ENCODE data around the gene ATG7.

The ATG7 gene

GRCh38 chr3:11371747-11372146 is 99.5 kb downstream of the ATG7 start:
- TF ChIP-seq CTCF (IDR thresholded peaks at IDR 0.05; ENCODE audit: low read depth, low read length): no peak
- Histone ChIP-seq H3K27ac (no peak overlapping the region), H3K36me3 (no peaks in the 10 kb centered on the region; the same call in 1 of the 2 replicates), H3K9me3 (ENCODE audit: severe bottlenecking) (no peaks in the 10 kb centered on the region), H3K4me3 (ENCODE audit: low read depth, low read length) (no peak overlapping the region), H3K27me3 (ENCODE audit: insufficient read depth, low read depth, severe bottlenecking) (no peaks in the 10 kb centered on the region)
- no peak for DNase-seq

- DNase-seq: no peak
- Histone ChIP-seq H3K4me3 (ENCODE audit: low read depth, low read length) (no peak overlapping the region), H3K36me3 (no peaks in the 10 kb centered on the region; the same call in 1 of the 2 replicates), H3K27me3 (ENCODE audit: insufficient read depth, low read depth, severe bottlenecking) (no peaks in the 10 kb centered on the region), H3K27ac (no peak overlapping the region), H3K9me3 (ENCODE audit: severe bottlenecking) (no peaks in the 10 kb centered on the region)
- TF ChIP-seq CTCF (IDR thresholded peaks at IDR 0.05; ENCODE audit: low read depth, low read length): no peak
Observed at GRCh38 chr3:11373235-11373634, 101.0 kb downstream of the ATG7 start.

- H3K4me3 ChIP-seq (ENCODE audit: low read depth, low read length): no peak overlapping the region
- H3K9me3 ChIP-seq (ENCODE audit: severe bottlenecking): no peaks in the 10 kb centered on the region
- H3K36me3 ChIP-seq: no peaks in the 10 kb centered on the region; the same call in 1 of the 2 replicates
- DNase-seq: no peak
- no peak overlapping the region for H3K27ac ChIP-seq
- TF ChIP-seq CTCF (IDR thresholded peaks at IDR 0.05; ENCODE audit: low read depth, low read length): no peak
- H3K27me3 ChIP-seq (ENCODE audit: insufficient read depth, low read depth, severe bottlenecking): no peaks in the 10 kb centered on the region
Observed at GRCh38 chr3:11373654-11374053, 101.5 kb downstream of the ATG7 start.

- H3K27me3 ChIP-seq (ENCODE audit: insufficient read depth, low read depth, severe bottlenecking): no peaks in the 10 kb centered on the region
- H3K36me3 ChIP-seq: no peaks in the 10 kb centered on the region
- no peak for DNase-seq
- no peak overlapping the region for H3K4me3 ChIP-seq (ENCODE audit: low read depth, low read length)
- TF ChIP-seq CTCF (IDR thresholded peaks at IDR 0.05; ENCODE audit: low read depth, low read length): no peak
- H3K9me3 ChIP-seq (ENCODE audit: severe bottlenecking): no peaks in the 10 kb centered on the region
- no peak overlapping the region for H3K27ac ChIP-seq
Observed at GRCh38 chr3:11375333-11376088, 103.3 kb downstream of the ATG7 start.

GRCh38 chr3:11377719-11378118 is 105.5 kb downstream of the ATG7 start:
- Histone ChIP-seq H3K27ac (no peak overlapping the region), H3K36me3 (no peaks in the 10 kb centered on the region), H3K4me3 (ENCODE audit: low read depth, low read length) (no peak overlapping the region), H3K27me3 (ENCODE audit: insufficient read depth, low read depth, severe bottlenecking) (no peaks in the 10 kb centered on the region), H3K9me3 (ENCODE audit: severe bottlenecking) (no peaks in the 10 kb centered on the region)
- TF ChIP-seq CTCF (IDR thresholded peaks at IDR 0.05; ENCODE audit: low read depth, low read length): no peak
- no peak for DNase-seq
